Coronary artery (tissue), 2 donors: ENCODE data around the gene GABARAP.

Source experiments
- DNase-seq: peaks from one replicate; pipeline ENCODE4 v3.0.0-alpha.2; 2017; ENCODE audit warnings: low spot score
- H3K27ac ChIP-seq, 2 donors: fragments of 200-600 bp; sonication (generic); one replicate each; pipeline ENCODE4 v1.5.1; 2016 to 2019
- H3K4me3 ChIP-seq: fragments of 200-600 bp; sonication (generic); 2 replicates; pipeline ENCODE4 v1.5.1; 2016; ENCODE audit warnings: mild to moderate bottlenecking, moderate library complexity
- TF ChIP-seq, protein P1 (sequence below): fragments of 200-600 bp; sonication (generic); IDR thresholded peaks from one replicate; pipeline ENCODE4 v1.5.1; 2019; ENCODE audit warnings: antibody characterized with exemption

GABARAP gene

DNA sequence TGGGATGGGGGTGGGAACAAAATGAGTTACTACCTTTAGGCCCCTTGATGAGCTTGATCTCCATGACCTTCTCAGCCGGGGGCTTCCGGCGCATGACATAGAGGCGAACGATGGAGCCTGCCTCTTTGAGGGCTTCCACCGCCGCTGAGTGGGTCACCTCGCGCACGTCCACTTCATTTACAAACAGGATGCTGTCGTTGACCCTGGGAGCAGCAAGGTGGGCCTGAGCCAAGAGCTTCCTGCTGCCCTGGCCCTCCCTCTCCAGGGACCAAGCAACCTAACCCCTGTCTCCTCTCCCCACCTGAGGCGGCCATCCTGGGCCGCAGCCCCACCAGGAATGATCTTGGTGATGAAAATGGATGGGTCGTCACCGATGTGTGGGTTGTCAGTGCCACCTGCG lies 38.9 kb downstream of the GABARAP start:
- TF ChIP-seq, protein P1, sequence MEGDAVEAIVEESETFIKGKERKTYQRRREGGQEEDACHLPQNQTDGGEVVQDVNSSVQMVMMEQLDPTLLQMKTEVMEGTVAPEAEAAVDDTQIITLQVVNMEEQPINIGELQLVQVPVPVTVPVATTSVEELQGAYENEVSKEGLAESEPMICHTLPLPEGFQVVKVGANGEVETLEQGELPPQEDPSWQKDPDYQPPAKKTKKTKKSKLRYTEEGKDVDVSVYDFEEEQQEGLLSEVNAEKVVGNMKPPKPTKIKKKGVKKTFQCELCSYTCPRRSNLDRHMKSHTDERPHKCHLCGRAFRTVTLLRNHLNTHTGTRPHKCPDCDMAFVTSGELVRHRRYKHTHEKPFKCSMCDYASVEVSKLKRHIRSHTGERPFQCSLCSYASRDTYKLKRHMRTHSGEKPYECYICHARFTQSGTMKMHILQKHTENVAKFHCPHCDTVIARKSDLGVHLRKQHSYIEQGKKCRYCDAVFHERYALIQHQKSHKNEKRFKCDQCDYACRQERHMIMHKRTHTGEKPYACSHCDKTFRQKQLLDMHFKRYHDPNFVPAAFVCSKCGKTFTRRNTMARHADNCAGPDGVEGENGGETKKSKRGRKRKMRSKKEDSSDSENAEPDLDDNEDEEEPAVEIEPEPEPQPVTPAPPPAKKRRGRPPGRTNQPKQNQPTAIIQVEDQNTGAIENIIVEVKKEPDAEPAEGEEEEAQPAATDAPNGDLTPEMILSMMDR, result no peak
- Histone ChIP-seq H3K4me3 (no peak overlapping the region), H3K27ac (no peak overlapping the region)
- DNase-seq, result no peak

- Histone ChIP-seq H3K27ac (no peak overlapping the region), H3K4me3 (no peak overlapping the region)
- no peak for DNase-seq
- TF ChIP-seq, protein P1, result no peak
These were observed 45.4 kb downstream of the GABARAP start for GRCh38 chr17:7196651-7197401.

- TF ChIP-seq, protein P1, result no peak
- no peak overlapping the region for H3K27ac ChIP-seq
- no peak for DNase-seq
- H3K4me3 ChIP-seq, result no peak overlapping the region
These were observed 46.3 kb downstream of the GABARAP start for GRCh38 chr17:7195971-7196370.

DNA sequence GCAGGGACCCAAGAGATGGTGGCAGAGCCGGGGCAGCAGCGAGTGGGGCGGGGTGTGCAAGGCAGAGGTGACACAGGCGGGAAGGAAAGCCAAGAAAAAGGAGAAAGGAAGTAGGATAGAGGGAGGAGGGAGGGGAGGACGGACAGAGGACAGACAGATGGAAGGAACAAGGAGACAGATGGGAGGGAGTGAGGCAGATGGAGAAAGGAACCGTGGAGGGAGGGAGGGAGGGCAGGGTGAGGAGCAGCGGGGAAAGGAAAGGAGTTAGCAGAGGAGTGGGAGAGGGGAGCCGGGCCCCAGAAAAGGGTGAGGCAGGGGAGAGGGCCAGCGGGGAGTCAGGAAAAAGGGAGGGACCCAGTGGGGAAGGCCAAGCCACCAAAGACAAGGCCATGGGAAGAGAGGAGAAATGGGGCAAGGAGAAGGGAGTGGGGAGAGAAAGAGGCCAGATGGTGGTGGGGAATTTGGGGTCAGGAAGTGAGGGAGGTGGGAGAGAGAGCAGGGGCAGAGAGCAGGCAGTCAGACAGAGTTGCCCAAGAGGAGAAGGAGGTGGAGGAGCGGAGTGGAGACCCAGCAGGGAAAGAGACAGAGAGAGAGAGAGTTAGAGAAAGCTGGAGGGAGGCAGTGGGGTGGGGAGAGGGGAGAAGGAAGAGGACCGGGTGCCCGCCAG lies 49.8 kb downstream of the GABARAP start:
- H3K27ac ChIP-seq, result no peak overlapping the region
- TF ChIP-seq, protein P1, result no peak
- DNase-seq, result no peak
- no peak overlapping the region for H3K4me3 ChIP-seq

GRCh38 chr17:7191571-7192270 lies 50.5 kb downstream of the GABARAP start:
- no peak for DNase-seq
- Histone ChIP-seq H3K4me3 (no peak overlapping the region), H3K27ac (no peak overlapping the region)
- TF ChIP-seq, protein P1, result no peak

GRCh38 chr17:7191069-7191468 lies 51.2 kb downstream of the GABARAP start:
- H3K4me3 ChIP-seq, result no peak overlapping the region
- TF ChIP-seq, protein P1, result no peak
- DNase-seq, result no peak
- no peak overlapping the region for H3K27ac ChIP-seq
